CD4-positive, CD25-positive, alpha-beta regulatory T cell (primary cell): ENCODE data around the gene PPM1K. TPM values are rescaled to one million over a fixed set of nuclear protein-coding genes. Genes with fewer than 3 reads are reported as not detected.

Experiments
- ATAC-seq, 2 donors: fragments of 150-1000 bp; cut with Tn5 transposase; one replicate each; pipeline ENCODE4 v1.10.0; 2021; ENCODE audit warnings: low read depth in 2 of 2, moderate number of reproducible peaks in 2 of 2, moderate library complexity in 1 of 2
- DNase-seq, 3 donors: peaks; one replicate each; pipeline versions ENCODE4 v3.0.0 to v3.0.0-alpha.2; 2012 to 2022; ENCODE audit warnings: mixed read lengths in 1 of 3
- H3K27ac ChIP-seq: one replicate; pipeline ENCODE4 v1.7.0; 2013; ENCODE audit warnings: mild to moderate bottlenecking, low read length; ENCODE audit not compliant: insufficient read depth, poor library complexity, severe bottlenecking
- H3K27me3 ChIP-seq: one replicate; pipeline ENCODE4 v1.7.0; 2013; ENCODE audit warnings: low read length; ENCODE audit not compliant: control insufficient read depth, insufficient read depth
- H3K36me3 ChIP-seq: one replicate; pipeline ENCODE4 v1.7.0; 2013; ENCODE audit warnings: mild to moderate bottlenecking, low read length, moderate library complexity; ENCODE audit not compliant: control insufficient read depth, insufficient read depth
- H3K4me1 ChIP-seq: 2 replicates; pipeline ENCODE4 v1.7.0; 2013; ENCODE audit warnings: mild to moderate bottlenecking, low read length; ENCODE audit not compliant: insufficient read depth, control insufficient read depth, poor library complexity, severe bottlenecking
- H3K4me3 ChIP-seq: one replicate; pipeline ENCODE4 v1.7.0; 2013; ENCODE audit warnings: low read depth, mild to moderate bottlenecking, low read length, moderate library complexity
- H3K9me3 ChIP-seq, 2 experiments: 1 replicate in 1 of 2; 2 replicates in 1 of 2; pipeline ENCODE4 v1.7.0; 2013; ENCODE audit warnings: low read length in 2 of 2, mild to moderate bottlenecking in 1 of 2, moderate library complexity in 1 of 2; ENCODE audit not compliant: control insufficient read depth in 2 of 2
- H3K27ac Mint-ChIP-seq, 3 donors: one replicate each; pipeline ENCODE4 v1.8.0; 2020 to 2022; ENCODE audit warnings: mild to moderate bottlenecking in 3 of 3, mixed read lengths in 3 of 3, moderate library complexity in 2 of 3
- H3K27me3 Mint-ChIP-seq: one replicate; pipeline ENCODE4 v1.8.0; 2022; ENCODE audit warnings: mild to moderate bottlenecking, mixed read lengths
- H3K36me3 Mint-ChIP-seq: one replicate; pipeline ENCODE4 v1.8.0; 2020; ENCODE audit warnings: mixed read lengths
- H3K4me1 Mint-ChIP-seq, 4 donors: one replicate each; pipeline ENCODE4 v1.8.0; 2020 to 2022; ENCODE audit warnings: mixed read lengths in 4 of 4, mild to moderate bottlenecking in 1 of 4
- H3K4me3 Mint-ChIP-seq, 4 donors: one replicate each; pipeline ENCODE4 v1.8.0; 2020 to 2022; ENCODE audit warnings: mild to moderate bottlenecking in 4 of 4, mixed read lengths in 4 of 4, moderate library complexity in 3 of 4
- H3K9me3 Mint-ChIP-seq, 7 donors: one replicate each; pipeline ENCODE4 v1.8.0; 2020 to 2022; ENCODE audit warnings: mixed read lengths in 7 of 7, mild to moderate bottlenecking in 3 of 7, moderate library complexity in 2 of 7
- polyA plus RNA-seq, 4 donors: library from polyadenylated mRNA; unstranded; fragments of 300-500 nt; fragmentation: Illumina TruSeq; gene quantifications; one replicate each; pipeline ENCODE4 v1.2.3, GENCODE V29; 2021
- total RNA-seq: library from RNA; stranded (reverse); gene quantifications from one replicate; pipeline ENCODE4 v1.2.3, GENCODE V29; 2022

PPM1K gene
- total and polyA plus RNA-seq, 5 donors from 2014 or later = 64.4 to 85.2 (median 79.7) TPM

- Mint-ChIP-seq H3K4me3 (peak overlapping the region in 1 of 4 donors; percentile 7), H3K27ac (no peak overlapping the region)
Observed at GRCh38 chr4:88275516-88275915, 8.8 kb downstream of the PPM1K start.

DNA sequence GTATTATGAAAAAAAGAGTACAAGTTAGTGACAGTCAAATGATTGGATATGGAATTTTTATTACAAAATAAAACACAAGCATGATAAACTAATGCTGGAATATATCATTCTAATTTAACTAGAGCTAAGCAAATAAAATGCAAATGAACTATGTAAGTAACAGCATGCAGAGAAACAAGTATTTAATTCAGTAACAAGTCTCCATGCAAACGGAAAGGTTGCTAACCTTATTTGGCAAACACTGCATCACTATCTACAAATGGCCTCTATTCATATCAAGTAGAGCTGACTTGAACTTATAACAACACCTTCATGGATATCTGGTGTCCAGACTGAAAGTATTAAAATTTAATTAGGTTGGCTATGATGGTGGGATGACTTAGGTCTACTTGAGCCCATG is 15.4 kb downstream of the PPM1K start:
- no peak overlapping the region for H3K4me3 Mint-ChIP-seq
- H3K27me3 ChIP-seq = no peaks in the 10 kb centered on the region
- no peaks in the 10 kb centered on the region for H3K9me3 ChIP-seq
- DNase-seq (no peak), ATAC-seq (no peak)
- H3K9me3 Mint-ChIP-seq = no peaks in the 10 kb centered on the region
- H3K27ac Mint-ChIP-seq = no peak overlapping the region
- H3K36me3 ChIP-seq = peaks cover 66% of the 10 kb centered on the region
- H3K27me3 Mint-ChIP-seq = no peaks in the 10 kb centered on the region
- H3K4me1 ChIP-seq = no peaks in the 10 kb centered on the region
- peaks cover 19% of the 10 kb centered on the region for H3K36me3 Mint-ChIP-seq
- H3K27ac ChIP-seq = no peak overlapping the region
- H3K4me1 Mint-ChIP-seq = peaks cover 2 to 19% (median 12%) of the 10 kb centered on the region in 4 donors
- H3K4me3 ChIP-seq = no peak overlapping the region

More at GRCh38 chr4:88275516-88275915, 8.8 kb downstream of the PPM1K start:
- H3K4me1 Mint-ChIP-seq = peaks cover 24 to 62% (median 36%) of the 10 kb centered on the region in 4 donors
- Histone ChIP-seq H3K9me3 (no peaks in the 10 kb centered on the region), H3K36me3 (peaks cover 44% of the 10 kb centered on the region), H3K4me1 (peaks cover 9% of the 10 kb centered on the region), H3K27me3 (no peaks in the 10 kb centered on the region), H3K27ac (no peak overlapping the region), H3K4me3 (no peak overlapping the region)
- no peaks in the 10 kb centered on the region for H3K9me3 Mint-ChIP-seq
- DNase-seq (no peak), ATAC-seq (no peak)
- no peaks in the 10 kb centered on the region for H3K27me3 Mint-ChIP-seq
- H3K36me3 Mint-ChIP-seq = peaks cover 37% of the 10 kb centered on the region

DNA sequence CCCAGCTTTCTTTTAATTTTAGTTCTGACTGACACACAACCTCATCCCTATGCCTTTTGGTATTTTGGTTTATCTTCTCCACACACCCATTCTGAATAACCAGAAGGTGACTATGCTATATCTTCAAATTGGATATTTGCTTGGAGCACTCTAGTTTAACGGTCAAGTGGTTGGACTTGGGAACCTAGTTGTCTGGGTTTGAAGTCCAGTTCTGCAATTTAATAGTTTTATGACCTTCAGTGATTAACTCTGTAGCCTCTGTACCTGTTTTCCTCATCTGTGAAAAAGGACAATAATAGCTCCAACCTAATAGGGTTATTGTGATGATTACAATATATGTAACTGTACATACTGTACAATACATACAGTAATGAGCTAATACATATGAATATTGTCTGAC is 20.0 kb downstream of the PPM1K start:
- Mint-ChIP-seq H3K27ac (no peak overlapping the region), H3K9me3 (no peaks in the 10 kb centered on the region), H3K27me3 (no peaks in the 10 kb centered on the region), H3K36me3 (peaks cover 27% of the 10 kb centered on the region), H3K4me3 (no peak overlapping the region), H3K4me1 (peaks cover 0 to 9% (median 5%) of the 10 kb centered on the region in 4 donors)
- ATAC-seq = no peak
- no peaks in the 10 kb centered on the region for H3K4me1 ChIP-seq
- no peak overlapping the region for H3K27ac ChIP-seq
- no peaks in the 10 kb centered on the region for H3K9me3 ChIP-seq
- H3K27me3 ChIP-seq = no peaks in the 10 kb centered on the region
- no peak for DNase-seq
- peaks cover 67% of the 10 kb centered on the region for H3K36me3 ChIP-seq
- H3K4me3 ChIP-seq = no peak overlapping the region

- no peaks in the 10 kb centered on the region for H3K9me3 ChIP-seq
- H3K36me3 Mint-ChIP-seq = peaks cover 14% of the 10 kb centered on the region
- peaks cover 0 to 8% (median 3%) of the 10 kb centered on the region in 4 donors for H3K4me1 Mint-ChIP-seq
- H3K4me1 ChIP-seq = no peaks in the 10 kb centered on the region
- no peak for DNase-seq
- no peak overlapping the region for H3K27ac Mint-ChIP-seq
- H3K4me3 ChIP-seq = no peak overlapping the region
- peaks cover 0 to 2% (median 0%) of the 10 kb centered on the region in 7 donors for H3K9me3 Mint-ChIP-seq
- peaks cover 2% of the 10 kb centered on the region for H3K27me3 Mint-ChIP-seq
- ATAC-seq = no peak
- no peaks in the 10 kb centered on the region for H3K27me3 ChIP-seq
- H3K36me3 ChIP-seq = peaks cover 15% of the 10 kb centered on the region
- no peak overlapping the region for H3K4me3 Mint-ChIP-seq
- H3K27ac ChIP-seq = no peak overlapping the region
Observed at GRCh38 chr4:88257726-88258125, 26.6 kb downstream of the PPM1K start.

GRCh38 chr4:88255111-88255510 is 29.2 kb downstream of the PPM1K start:
- Mint-ChIP-seq H3K27ac (no peak overlapping the region), H3K36me3 (no peaks in the 10 kb centered on the region), H3K4me3 (no peak overlapping the region), H3K27me3 (peaks cover 4% of the 10 kb centered on the region), H3K9me3 (peaks cover 0 to 2% (median 0%) of the 10 kb centered on the region in 7 donors), H3K4me1 (peaks cover 0 to 5% (median 0%) of the 10 kb centered on the region in 4 donors)
- Histone ChIP-seq H3K4me3 (no peak overlapping the region), H3K36me3 (peaks cover 5% of the 10 kb centered on the region), H3K27me3 (no peaks in the 10 kb centered on the region), H3K4me1 (no peaks in the 10 kb centered on the region), H3K27ac (no peak overlapping the region), H3K9me3 (no peaks in the 10 kb centered on the region)
- DNase-seq (no peak), ATAC-seq (no peak)

DNA sequence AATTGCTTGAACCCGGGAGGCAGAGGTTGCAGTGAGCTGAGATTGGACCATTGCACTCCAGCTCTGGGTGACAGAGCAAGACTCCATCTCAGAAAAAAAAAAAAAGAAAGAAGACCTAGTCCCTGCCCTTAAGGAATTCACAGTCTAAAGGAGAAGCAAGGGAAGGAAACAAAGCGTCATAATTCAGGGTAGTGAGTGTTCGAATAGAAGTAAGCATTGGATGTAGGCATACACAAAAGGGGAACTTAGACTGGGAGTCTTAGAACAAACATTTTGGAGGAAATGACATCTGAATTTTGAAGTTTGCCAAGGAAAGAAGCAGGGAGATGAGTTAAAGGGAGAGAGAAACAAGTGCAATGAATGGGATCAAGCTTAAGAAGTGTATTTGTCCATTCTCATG is 32.4 kb downstream of the PPM1K start:
- H3K27ac ChIP-seq = no peak overlapping the region
- H3K9me3 ChIP-seq = no peaks in the 10 kb centered on the region
- H3K27ac Mint-ChIP-seq = peak overlapping the region in 1 of 3 donors; percentile 90
- H3K9me3 Mint-ChIP-seq = peaks cover 0 to 2% (median 0%) of the 10 kb centered on the region in 7 donors
- H3K4me1 ChIP-seq = no peaks in the 10 kb centered on the region
- no peak overlapping the region for H3K4me3 Mint-ChIP-seq
- H3K36me3 ChIP-seq = no peaks in the 10 kb centered on the region
- H3K4me3 ChIP-seq = no peak overlapping the region
- ATAC-seq = no peak
- no peaks in the 10 kb centered on the region for H3K36me3 Mint-ChIP-seq
- DNase-seq = no peak
- peaks cover 9% of the 10 kb centered on the region for H3K27me3 Mint-ChIP-seq
- no peaks in the 10 kb centered on the region for H3K27me3 ChIP-seq
- no peaks in the 10 kb centered on the region for H3K4me1 Mint-ChIP-seq

DNA sequence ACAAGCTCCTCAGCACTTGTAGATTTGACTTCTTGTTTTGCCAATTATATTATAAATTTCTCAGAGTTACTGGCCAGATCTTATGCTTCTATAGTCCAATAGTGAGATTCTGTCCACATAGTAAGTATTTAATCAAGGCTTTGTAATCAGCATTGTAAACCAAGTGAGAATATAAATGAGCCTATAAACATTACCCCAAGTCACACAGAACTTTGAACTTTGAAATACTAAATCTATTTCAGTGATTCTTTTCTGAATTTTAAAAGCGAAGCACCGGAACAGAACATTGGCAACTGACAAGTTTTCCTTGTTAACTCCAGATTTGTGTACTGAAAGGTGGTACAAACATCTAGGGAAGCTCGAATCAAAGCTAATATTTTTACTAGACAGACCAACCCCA is 37.2 kb downstream of the PPM1K start:
- no peak overlapping the region for H3K27ac Mint-ChIP-seq

GRCh38 chr4:88246600-88246999 is 37.8 kb downstream of the PPM1K start:
- no peaks in the 10 kb centered on the region for H3K36me3 Mint-ChIP-seq
- DNase-seq = no peak
- H3K9me3 Mint-ChIP-seq = no peaks in the 10 kb centered on the region
- no peak overlapping the region for H3K4me3 Mint-ChIP-seq
- peaks cover 6% of the 10 kb centered on the region for H3K27me3 Mint-ChIP-seq
- Histone ChIP-seq H3K27ac (no peak overlapping the region), H3K4me3 (no peak overlapping the region), H3K36me3 (no peaks in the 10 kb centered on the region), H3K27me3 (no peaks in the 10 kb centered on the region), H3K4me1 (peaks cover 5% of the 10 kb centered on the region), H3K9me3 (no peaks in the 10 kb centered on the region)
- H3K4me1 Mint-ChIP-seq = peaks cover 0 to 16% (median 11%) of the 10 kb centered on the region in 4 donors
- no peak overlapping the region for H3K27ac Mint-ChIP-seq
- ATAC-seq = no peak

More for the DNA sequence above, 37.2 kb downstream of the PPM1K start:
- Histone ChIP-seq H3K4me3 (no peak overlapping the region), H3K27me3 (no peaks in the 10 kb centered on the region), H3K27ac (no peak overlapping the region), H3K9me3 (no peaks in the 10 kb centered on the region), H3K36me3 (no peaks in the 10 kb centered on the region), H3K4me1 (peaks cover 5% of the 10 kb centered on the region)
- Mint-ChIP-seq H3K9me3 (peaks cover 0 to 2% (median 0%) of the 10 kb centered on the region in 7 donors), H3K4me1 (peaks cover 0 to 16% (median 11%) of the 10 kb centered on the region in 4 donors), H3K4me3 (no peak overlapping the region), H3K27me3 (peaks cover 6% of the 10 kb centered on the region), H3K36me3 (no peaks in the 10 kb centered on the region)
- no peak for DNase-seq
- no peak for ATAC-seq
